HG03439 (cell line): Measurements from ENCODE around the gene ALB.

Experiments
- ATAC-seq: cut with Tn5 transposase; IDR thresholded peaks from one replicate; pipeline ENCODE4 v1.9.1; 2021; ENCODE audit warnings: mild to moderate bottlenecking, moderate library complexity; ENCODE audit not compliant: unreplicated experiment

ALB gene

GRCh38 chr4:73408181-73408867 is 4.2 kb downstream of the ALB start:
- no peak for ATAC-seq

GRCh38 chr4:73409012-73409862 is 5.2 kb downstream of the ALB start:
- no peak for ATAC-seq

- no peak for ATAC-seq
These were observed 6.0 kb downstream of the ALB start for GRCh38 chr4:73409978-73410548.

- ATAC-seq, result no peak
These were observed 7.0 kb downstream of the ALB start for GRCh38 chr4:73410916-73411730.

DNA sequence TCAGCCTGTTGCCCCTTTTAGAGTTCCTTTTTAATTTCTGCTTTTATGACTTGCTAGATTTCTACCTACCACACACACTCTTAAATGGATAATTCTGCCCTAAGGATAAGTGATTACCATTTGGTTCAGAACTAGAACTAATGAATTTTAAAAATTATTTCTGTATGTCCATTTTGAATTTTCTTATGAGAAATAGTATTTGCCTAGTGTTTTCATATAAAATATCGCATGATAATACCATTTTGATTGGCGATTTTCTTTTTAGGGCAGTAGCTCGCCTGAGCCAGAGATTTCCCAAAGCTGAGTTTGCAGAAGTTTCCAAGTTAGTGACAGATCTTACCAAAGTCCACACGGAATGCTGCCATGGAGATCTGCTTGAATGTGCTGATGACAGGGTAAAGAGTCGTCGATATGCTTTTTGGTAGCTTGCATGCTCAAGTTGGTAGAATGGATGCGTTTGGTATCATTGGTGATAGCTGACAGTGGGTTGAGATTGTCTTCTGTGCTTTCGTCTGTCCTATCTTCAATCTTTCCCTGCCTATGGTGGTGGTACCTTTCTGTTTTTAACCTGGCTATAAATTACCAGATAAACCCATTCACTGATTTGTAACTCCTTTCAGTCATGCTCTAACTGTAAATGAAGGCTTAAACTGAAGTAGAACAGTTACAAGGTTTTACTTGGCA is 7.8 kb downstream of the ALB start:
- ATAC-seq, result no peak

- no peak for ATAC-seq
These were observed 9.2 kb downstream of the ALB start for GRCh38 chr4:73413294-73413755.

GRCh38 chr4:73414936-73415271 is 10.8 kb downstream of the ALB start:
- no peak for ATAC-seq

GRCh38 chr4:73415807-73416238 is 11.7 kb downstream of the ALB start:
- ATAC-seq, result no peak

DNA sequence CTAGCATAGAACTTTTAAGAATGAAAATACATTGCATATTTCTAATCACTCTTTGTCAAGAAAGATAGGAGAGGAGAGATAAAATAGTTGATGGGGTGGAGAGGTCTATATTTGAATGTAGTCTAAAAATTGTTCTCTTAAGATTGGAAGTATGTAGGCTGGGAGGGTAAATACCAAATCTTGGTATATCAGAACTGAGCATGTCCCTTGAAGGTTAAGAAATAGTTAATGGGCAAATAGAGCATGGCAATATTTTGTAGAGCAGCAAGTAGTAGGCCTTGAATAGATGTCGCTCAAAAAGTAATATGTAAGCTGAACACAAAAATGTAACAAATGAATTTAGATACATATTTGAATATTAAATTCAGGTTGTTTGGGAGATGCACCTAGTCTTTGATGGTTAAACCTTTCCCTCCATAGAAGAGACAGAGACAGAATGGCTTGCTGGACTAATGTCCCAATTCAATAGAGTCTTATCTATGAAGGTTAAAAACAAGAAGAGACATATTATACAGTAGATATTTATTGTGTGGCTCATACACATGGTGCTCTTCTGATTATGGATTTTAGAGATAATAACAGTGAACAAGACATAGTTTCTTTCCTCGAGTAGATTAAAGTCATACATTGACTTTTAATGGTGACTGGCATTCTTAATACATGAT is 12.5 kb downstream of the ALB start:
- no peak for ATAC-seq

DNA sequence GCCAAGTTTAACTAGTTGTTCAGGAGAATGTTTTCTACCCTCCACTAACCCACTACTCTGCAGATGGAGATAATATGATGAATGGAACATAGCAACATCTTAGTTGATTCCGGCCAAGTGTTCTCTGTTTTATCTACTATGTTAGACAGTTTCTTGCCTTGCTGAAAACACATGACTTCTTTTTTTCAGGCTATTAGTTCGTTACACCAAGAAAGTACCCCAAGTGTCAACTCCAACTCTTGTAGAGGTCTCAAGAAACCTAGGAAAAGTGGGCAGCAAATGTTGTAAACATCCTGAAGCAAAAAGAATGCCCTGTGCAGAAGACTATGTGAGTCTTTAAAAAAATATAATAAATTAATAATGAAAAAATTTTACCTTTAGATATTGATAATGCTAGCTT is 13.3 kb downstream of the ALB start:
- no peak for ATAC-seq

DNA sequence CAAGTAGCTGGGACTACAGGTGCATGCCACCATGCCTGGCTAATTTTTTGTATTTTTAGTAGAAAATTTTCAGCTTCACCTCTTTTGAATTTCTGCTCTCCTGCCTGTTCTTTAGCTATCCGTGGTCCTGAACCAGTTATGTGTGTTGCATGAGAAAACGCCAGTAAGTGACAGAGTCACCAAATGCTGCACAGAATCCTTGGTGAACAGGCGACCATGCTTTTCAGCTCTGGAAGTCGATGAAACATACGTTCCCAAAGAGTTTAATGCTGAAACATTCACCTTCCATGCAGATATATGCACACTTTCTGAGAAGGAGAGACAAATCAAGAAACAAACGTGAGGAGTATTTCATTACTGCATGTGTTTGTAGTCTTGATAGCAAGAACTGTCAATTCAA is 13.9 kb downstream of the ALB start:
- no peak for ATAC-seq

DNA sequence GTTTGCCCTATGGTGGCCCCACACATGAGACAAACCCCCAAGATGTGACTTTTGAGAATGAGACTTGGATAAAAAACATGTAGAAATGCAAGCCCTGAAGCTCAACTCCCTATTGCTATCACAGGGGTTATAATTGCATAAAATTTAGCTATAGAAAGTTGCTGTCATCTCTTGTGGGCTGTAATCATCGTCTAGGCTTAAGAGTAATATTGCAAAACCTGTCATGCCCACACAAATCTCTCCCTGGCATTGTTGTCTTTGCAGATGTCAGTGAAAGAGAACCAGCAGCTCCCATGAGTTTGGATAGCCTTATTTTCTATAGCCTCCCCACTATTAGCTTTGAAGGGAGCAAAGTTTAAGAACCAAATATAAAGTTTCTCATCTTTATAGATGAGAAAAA is 14.6 kb downstream of the ALB start:
- ATAC-seq, result no peak

DNA sequence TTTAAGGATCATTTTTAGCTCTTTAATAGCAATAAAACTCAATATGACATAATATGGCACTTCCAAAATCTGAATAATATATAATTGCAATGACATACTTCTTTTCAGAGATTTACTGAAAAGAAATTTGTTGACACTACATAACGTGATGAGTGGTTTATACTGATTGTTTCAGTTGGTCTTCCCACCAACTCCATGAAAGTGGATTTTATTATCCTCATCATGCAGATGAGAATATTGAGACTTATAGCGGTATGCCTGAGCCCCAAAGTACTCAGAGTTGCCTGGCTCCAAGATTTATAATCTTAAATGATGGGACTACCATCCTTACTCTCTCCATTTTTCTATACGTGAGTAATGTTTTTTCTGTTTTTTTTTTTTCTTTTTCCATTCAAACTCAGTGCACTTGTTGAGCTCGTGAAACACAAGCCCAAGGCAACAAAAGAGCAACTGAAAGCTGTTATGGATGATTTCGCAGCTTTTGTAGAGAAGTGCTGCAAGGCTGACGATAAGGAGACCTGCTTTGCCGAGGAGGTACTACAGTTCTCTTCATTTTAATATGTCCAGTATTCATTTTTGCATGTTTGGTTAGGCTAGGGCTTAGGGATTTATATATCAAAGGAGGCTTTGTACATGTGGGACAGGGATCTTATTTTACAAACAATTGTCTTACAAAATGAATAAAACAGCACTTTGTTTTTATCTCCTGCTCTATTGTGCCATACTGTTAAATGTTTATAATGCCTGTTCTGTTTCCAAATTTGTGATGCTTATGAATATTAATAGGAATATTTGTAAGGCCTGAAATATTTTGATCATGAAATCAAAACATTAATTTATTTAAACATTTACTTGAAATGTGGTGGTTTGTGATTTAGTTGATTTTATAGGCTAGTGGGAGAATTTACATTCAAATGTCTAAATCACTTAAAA is 15.3 kb downstream of the ALB start:
- no peak for ATAC-seq

- ATAC-seq, result no peak
These were observed 16.5 kb downstream of the ALB start for GRCh38 chr4:73420615-73421014.

DNA sequence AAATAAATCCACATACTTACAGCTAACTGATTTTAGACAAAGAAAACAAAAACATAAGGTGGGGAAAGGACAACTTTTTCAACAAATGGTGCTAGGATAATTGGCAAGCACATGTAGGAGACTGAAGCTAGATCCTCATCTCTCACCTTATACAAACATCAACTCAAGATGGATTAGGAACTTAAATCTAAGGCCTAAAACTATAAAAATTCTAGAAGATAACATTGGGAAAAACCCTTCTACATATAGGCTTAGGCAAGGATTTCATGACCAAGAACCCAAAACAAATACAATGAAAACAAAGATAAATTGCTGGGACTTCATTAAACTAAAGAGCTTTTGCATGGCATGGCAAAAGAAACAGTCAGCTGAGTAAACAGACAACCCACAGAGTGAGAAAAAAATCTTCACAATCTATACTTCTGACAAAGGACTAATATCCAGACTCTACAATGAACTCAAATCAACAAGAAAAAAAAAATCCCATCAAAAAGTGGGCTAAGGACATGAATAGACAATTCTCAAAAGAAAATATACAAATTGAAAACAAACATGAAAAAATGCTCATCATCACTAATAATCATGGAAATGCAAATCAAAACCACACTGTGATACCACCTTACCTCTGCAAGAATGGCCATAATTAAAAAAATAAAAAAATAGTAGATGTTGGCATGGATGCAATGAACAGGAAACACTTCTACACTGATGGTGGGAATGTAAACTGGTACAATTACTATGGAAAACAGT is 17.8 kb downstream of the ALB start:
- ATAC-seq, result no peak

- ATAC-seq, result no peak
These were observed 18.3 kb downstream of the ALB start for GRCh38 chr4:73422458-73422752.

DNA sequence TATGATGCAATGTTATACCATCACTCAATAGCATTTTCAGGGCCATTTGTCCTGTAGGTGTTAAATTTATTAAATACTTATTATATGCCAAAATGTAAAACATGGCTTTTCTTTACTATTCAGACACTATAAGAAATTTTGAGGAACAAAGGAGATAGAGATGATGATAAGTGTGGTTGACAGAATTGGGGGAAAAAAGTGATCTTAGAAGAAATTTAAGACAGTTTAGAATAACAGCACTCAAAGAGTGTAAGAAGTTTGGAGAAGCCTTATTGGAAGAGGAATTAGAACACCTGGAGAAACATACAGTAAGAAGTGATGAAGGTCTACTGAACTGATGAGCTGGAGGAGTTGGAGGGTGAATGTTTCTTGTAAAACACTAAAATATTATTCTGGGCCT is 19.1 kb downstream of the ALB start:
- ATAC-seq, result no peak

DNA sequence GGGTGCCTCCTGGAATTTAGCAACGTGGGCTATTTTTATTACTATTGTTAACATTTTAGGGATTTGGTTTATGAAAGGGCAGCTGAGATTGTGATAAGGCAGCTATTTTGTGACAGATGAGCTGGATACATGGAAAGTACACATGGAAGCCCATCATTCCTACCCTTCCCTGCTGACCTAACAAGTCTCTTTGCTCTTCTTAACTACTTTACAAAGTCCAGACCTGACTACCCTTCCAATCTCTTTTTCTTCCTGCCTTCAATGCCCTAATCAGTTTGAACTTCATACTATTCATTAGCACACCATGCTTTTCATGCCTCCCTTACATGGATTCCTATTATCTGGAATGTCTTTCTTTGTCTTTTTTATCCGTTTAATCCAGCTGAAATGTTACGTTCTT is 22.6 kb downstream of the ALB start:
- no peak for ATAC-seq

DNA sequence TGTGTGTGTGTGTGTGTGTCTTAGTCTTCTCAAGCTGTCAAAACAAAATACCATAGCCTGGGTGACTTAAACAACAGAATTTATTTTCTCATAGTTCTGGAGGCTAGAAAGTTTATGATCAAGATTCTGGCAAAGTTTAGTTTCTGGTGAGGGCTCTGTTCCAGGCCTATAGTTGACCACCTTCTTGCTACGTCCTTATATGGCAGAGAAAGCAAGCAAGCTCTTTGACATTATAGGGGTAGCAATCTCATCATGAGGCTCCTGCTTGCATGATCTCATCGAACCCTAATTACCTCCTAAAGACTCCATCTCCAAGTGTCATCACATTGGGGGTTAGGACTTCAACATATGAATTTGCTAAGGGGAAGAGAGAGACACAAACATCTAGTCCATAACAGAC is 25.0 kb downstream of the ALB start:
- ATAC-seq, result no peak
